ENCODE results near the gene MVB12B. TPM values are rescaled to one million over a fixed set of nuclear protein-coding genes. Genes with fewer than 3 reads are reported as not detected.

The MVB12B gene
- total RNA-seq, 1 experiment from 2014 or later, result 10.9 TPM

GRCh38 chr9:126481862-126482261 lies 155.2 kb downstream of the MVB12B start:
- Histone ChIP-seq H3K4me1 (ENCODE audit: control insufficient read depth in 1 of 2, insufficient read depth in 2 of 2, low read length in 2 of 2) (no peaks in the 10 kb centered on the region), H3K36me3 (ENCODE audit: control insufficient read depth in 1 of 2, insufficient read depth in 2 of 2, low read length in 2 of 2) (no peaks in the 10 kb centered on the region), H3K4me2 (ENCODE audit: low read length) (no peak overlapping the region), H3K9ac (ENCODE audit: low read length) (no peak overlapping the region), H3K79me2 (ENCODE audit: insufficient read depth, low read length) (no peaks in the 10 kb centered on the region), H3K9me3 (ENCODE audit: control insufficient read depth in 1 of 2, insufficient read depth in 1 of 2, low read depth in 1 of 2, low read length in 2 of 2) (no peaks in the 10 kb centered on the region), H3K27me3 (ENCODE audit: insufficient read depth, low read length) (no peaks in the 10 kb centered on the region), H3K27ac (ENCODE audit: low read depth, low read length) (no peak overlapping the region), H2AFZ (ENCODE audit: low read depth, low read length, poor library complexity, severe bottlenecking) (no peak overlapping the region), H3K4me3 (replicated peaks in 1 of 2; ENCODE audit: low read depth in 1 of 2, low read length in 2 of 2) (no peak overlapping the region), H3K9me2 (ENCODE audit: insufficient read depth) (no peaks in the 10 kb centered on the region), H4K20me1 (ENCODE audit: insufficient read depth) (no peaks in the 10 kb centered on the region)
- RAD21 ChIA-PET (ENCODE audit: low non-redundant PET in 1 of 2, low total read pairs in 2 of 2, uncharacterized antibody in 2 of 2, unreplicated experiment in 2 of 2), result no interaction called here
- POLR2A ChIA-PET, result no interaction called here
- intact Hi-C loops (cut with micrococcal nuclease), result no loop called here
- TF ChIP-seq ZBTB33 (IDR thresholded peaks at IDR 0.05; ENCODE audit: extremely low read depth, insufficient replicate concordance, low read length), result no peak
- no TSS peak for BruUV-seq (replicated peaks)
- CTCF ChIA-PET, result interaction anchor here (1.2 to 1.7 kb wide), 2 partner anchors 9 to 178 kb away, joined by 3 to 7 read pairs; no protein-coding TSS in a partner anchor
- DNase-seq (ENCODE audit: low read depth, low spot score), result no peak
- no peak for ATAC-seq

- DNase-seq (ENCODE audit: low read depth, low spot score) (no peak), ATAC-seq (no peak)
- no peaks in the 10 kb centered on the region for H3K4me1 ChIP-seq (ENCODE audit: control insufficient read depth in 1 of 2, insufficient read depth in 2 of 2, low read length in 2 of 2)
- H3K27ac ChIP-seq (ENCODE audit: low read depth, low read length), result no peak overlapping the region
- ChIA-PET POLR2A (no interaction called here), RAD21 (ENCODE audit: low non-redundant PET in 1 of 2, low total read pairs in 2 of 2, uncharacterized antibody in 2 of 2, unreplicated experiment in 2 of 2) (no interaction called here), CTCF (interaction anchor here (1.2 to 1.7 kb wide), 2 partner anchors 9 to 179 kb away, joined by 3 to 7 read pairs; no protein-coding TSS in a partner anchor)
- no peaks in the 10 kb centered on the region for H3K9me3 ChIP-seq (ENCODE audit: control insufficient read depth in 1 of 2, insufficient read depth in 1 of 2, low read depth in 1 of 2, low read length in 2 of 2)
- no peaks in the 10 kb centered on the region for H3K9me2 ChIP-seq (ENCODE audit: insufficient read depth)
- H3K36me3 ChIP-seq (ENCODE audit: control insufficient read depth in 1 of 2, insufficient read depth in 2 of 2, low read length in 2 of 2), result no peaks in the 10 kb centered on the region
- TF ChIP-seq EZH2phosphoT487 (IDR thresholded peaks at IDR 0.05; ENCODE audit: borderline replicate concordance), result no peak
- TF ChIP-seq POLR2AphosphoS5 (IDR thresholded peaks at IDR 0.05; ENCODE audit: low read depth, low read length), result no peak
- no peak for TF ChIP-seq ELF1 (IDR thresholded peaks at IDR 0.05; ENCODE audit: borderline replicate concordance, low read depth)
- no peak for TF ChIP-seq REST (IDR thresholded peaks at IDR 0.05; ENCODE audit: low read depth)
- TF ChIP-seq ATF3 (IDR thresholded peaks at IDR 0.05), result no peak
- no peak for TF ChIP-seq SIN3A (IDR thresholded peaks at IDR 0.05; ENCODE audit: low read depth)
- no peak for TF ChIP-seq ZNF274 (IDR thresholded peaks at IDR 0.05; ENCODE audit: low read depth, low read length)
- no peak for TF ChIP-seq SP1 (IDR thresholded peaks at IDR 0.05; ENCODE audit: low read depth)
- TF ChIP-seq EZH2 (IDR thresholded peaks at IDR 0.05), result no peak
- intact Hi-C loops (cut with micrococcal nuclease), result no loop called here
- H3K79me2 ChIP-seq (ENCODE audit: insufficient read depth, low read length), result no peaks in the 10 kb centered on the region
- no peak overlapping the region for H3K4me3 ChIP-seq (replicated peaks in 1 of 2; ENCODE audit: low read depth in 1 of 2, low read length in 2 of 2)
- H4K20me1 ChIP-seq (ENCODE audit: insufficient read depth), result no peaks in the 10 kb centered on the region
- H3K9ac ChIP-seq (ENCODE audit: low read length), result no peak overlapping the region
- no peaks in the 10 kb centered on the region for H3K27me3 ChIP-seq (ENCODE audit: insufficient read depth, low read length)
- BruUV-seq (replicated peaks), result no TSS peak
- H2AFZ ChIP-seq (ENCODE audit: low read depth, low read length, poor library complexity, severe bottlenecking), result no peak overlapping the region
- H3K4me2 ChIP-seq (ENCODE audit: low read length), result no peak overlapping the region
These were observed 155.9 kb downstream of the MVB12B start for GRCh38 chr9:126482361-126483044.

Data from HCT116 (cell line).